GM13977 (cell line): ENCODE measurements around the gene CAMK1D.

Experiments
- DNase-seq: peaks from one replicate; pipeline ENCODE4 v3.0.0; 2012; ENCODE audit warnings: low spot score
- CTCF ChIP-seq: IDR thresholded peaks from 2 replicates; pipeline ENCODE4 v1.5.1; 2012; ENCODE audit warnings: mild to moderate bottlenecking, control low read depth; ENCODE audit not compliant: insufficient read depth; ENCODE audit errors: extremely low read depth, missing control alignments
- in situ Hi-C: fragments of 300-500 bp; cut with MboI; formaldehyde crosslinking; loops from one replicate; pipeline ENCODE4 v1.12.0; 2022; ENCODE audit warnings: low sequenced_read_pairs, low pct_unique_long_range_greater_than_20kb, mixed read lengths, inconsistent platforms; ENCODE audit not compliant: unreplicated experiment

CAMK1D gene

DNA sequence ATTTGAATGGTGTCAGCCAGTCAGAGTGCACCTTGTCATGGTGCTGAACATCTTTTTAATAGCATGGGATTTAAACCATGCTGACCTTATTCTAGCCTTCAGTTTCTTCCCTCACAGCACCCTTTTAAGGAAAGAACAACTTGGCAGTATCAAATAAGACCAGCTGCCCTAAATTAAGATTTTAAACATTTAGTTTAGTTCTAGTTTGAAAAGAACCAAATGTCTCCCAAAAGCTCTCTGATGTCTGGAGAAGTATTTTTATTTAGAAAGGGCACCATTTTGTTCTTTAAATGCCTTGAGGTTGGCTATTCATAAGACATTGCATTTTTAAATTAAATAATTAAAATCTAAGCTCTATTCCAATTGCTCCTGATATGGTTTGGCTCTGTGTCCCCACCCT, 531.1 kb downstream of the CAMK1D start:
- in situ Hi-C loops = no loop called here
- no peak for TF ChIP-seq CTCF
- no peak for DNase-seq

GRCh38 chr10:12884851-12885250, 535.5 kb downstream of the CAMK1D start:
- in situ Hi-C loops = no loop called here
- DNase-seq = no peak
- TF ChIP-seq CTCF = no peak
